ENCODE results near the gene ARHGAP22.
A peak's percentile ranks its signal among the peaks of the same experiment; 100 is the strongest.

The ARHGAP22 gene

GRCh38 chr10:48459270-48460150 is 145.4 kb downstream of the ARHGAP22 start:
- no peak for DNase-seq

GRCh38 chr10:48458662-48459048 is 146.2 kb downstream of the ARHGAP22 start:
- no peak for DNase-seq

GRCh38 chr10:48457949-48458661 is 146.8 kb downstream of the ARHGAP22 start:
- no peak for DNase-seq

GRCh38 chr10:48456808-48457761 is 147.8 kb downstream of the ARHGAP22 start:
- no peak for DNase-seq

- DNase-seq: no peak
Measured at GRCh38 chr10:48456361-48456804, 148.5 kb downstream of the ARHGAP22 start.

GRCh38 chr10:48455392-48456151 is 149.3 kb downstream of the ARHGAP22 start:
- no peak for DNase-seq

- DNase-seq: no peak
Measured at GRCh38 chr10:48455055-48455391, 149.8 kb downstream of the ARHGAP22 start.

GRCh38 chr10:48454302-48455054 is 150.4 kb downstream of the ARHGAP22 start:
- no peak for DNase-seq

- no peak for DNase-seq
Measured at GRCh38 chr10:48453451-48454301, 151.2 kb downstream of the ARHGAP22 start.

GRCh38 chr10:48452879-48453412 is 151.9 kb downstream of the ARHGAP22 start:
- no peak for DNase-seq

- DNase-seq: no peak
Measured at GRCh38 chr10:48451969-48452878, 152.6 kb downstream of the ARHGAP22 start.

GRCh38 chr10:48450741-48451466 is 154.0 kb downstream of the ARHGAP22 start:
- DNase-seq: no peak

- DNase-seq: no peak
Measured at GRCh38 chr10:48450233-48450740, 154.6 kb downstream of the ARHGAP22 start.

GRCh38 chr10:48449501-48450232 is 155.2 kb downstream of the ARHGAP22 start:
- peak in 1 of 2 experiments; percentile 6 for DNase-seq

- no peak for DNase-seq
Measured at GRCh38 chr10:48448796-48449195, 156.1 kb downstream of the ARHGAP22 start.

- DNase-seq: no peak
Measured at GRCh38 chr10:48447356-48448215, 157.3 kb downstream of the ARHGAP22 start.
